B cell (primary cell): ENCODE results near the gene DLG2. TPM values are rescaled to one million over a fixed set of nuclear protein-coding genes. Genes with fewer than 3 reads are reported as not detected.

Experiments
- ATAC-seq: fragments of 200-7000 bp; cut with Tn5 transposase; one replicate; pipeline ENCODE4 v1.10.0; 2021; ENCODE audit warnings: low read depth, mild to moderate bottlenecking, moderate number of reproducible peaks, moderate library complexity
- CTCF ChIA-PET: fragments of 350-600 bp; sonication (Branson Sonifier 250); formaldehyde crosslinking; loops from one replicate; lab custom pipeline; 2021; ENCODE audit warnings: antibody characterized with exemption, inconsistent platforms; lab: Charles Lee
- POLR2A ChIA-PET: fragments of 350-600 bp; sonication (Branson Sonifier 250); formaldehyde crosslinking; loops from one replicate; lab custom pipeline; 2021; ENCODE audit warnings: antibody characterized with exemption; lab: Charles Lee
- DNase-seq: peaks from one replicate; pipeline ENCODE4 v3.0.0; 2013
- H2AFZ ChIP-seq: 2 replicates; pipeline ENCODE4 v1.6.1; 2012; ENCODE audit warnings: mild to moderate bottlenecking, low read depth, low read length; ENCODE audit not compliant: insufficient read depth, poor library complexity, severe bottlenecking
- H3K27ac ChIP-seq, 2 donors: 1 replicate in 1 of 2; 2 replicates in 1 of 2; pipeline ENCODE4 v1.5.1; 2012 to 2013; ENCODE audit warnings: low read length in 2 of 2, mild to moderate bottlenecking in 2 of 2, moderate library complexity in 1 of 2
- H3K27me3 ChIP-seq, 4 experiments: fragments of 200-600 bp in 1 of 4; sonication (generic) in 1 of 4; replicated peaks in 1 of 4; 1 replicate in 2 of 4; 2 replicates in 2 of 4; pipeline versions ENCODE4 v1.6.1 to v1.7.0; 2013 to 2016; ENCODE audit warnings: low read length in 3 of 4, mild to moderate bottlenecking in 2 of 4, mixed read lengths in 1 of 4, moderate library complexity in 1 of 4; ENCODE audit not compliant: insufficient read depth in 4 of 4, control insufficient read depth in 3 of 4; ENCODE audit errors: control extremely low read depth in 1 of 4
- H3K36me3 ChIP-seq, 2 experiments: replicated peaks in 1 of 2; 1 replicate in 1 of 2; 2 replicates in 1 of 2; pipeline versions ENCODE4 v1.6.1 to v1.7.1; 2013; ENCODE audit warnings: low read length in 1 of 2; ENCODE audit not compliant: insufficient read depth in 2 of 2, control insufficient read depth in 1 of 2; ENCODE audit errors: control extremely low read depth in 1 of 2, extremely low read depth in 1 of 2
- H3K4me1 ChIP-seq, 2 donors: fragments of 200-600 bp in 1 of 2; sonication (generic) in 1 of 2; 1 replicate in 1 of 2; 2 replicates in 1 of 2; pipeline versions ENCODE4 v1.5.1 to v1.6.1; 2013 to 2017; ENCODE audit warnings: low read length in 2 of 2; ENCODE audit not compliant: control insufficient read depth in 2 of 2, insufficient read depth in 2 of 2
- H3K4me2 ChIP-seq: replicated peaks from 2 replicates; pipeline ENCODE3; 2012; ENCODE audit warnings: mild to moderate bottlenecking, low read depth, low read length; ENCODE audit not compliant: poor library complexity, severe bottlenecking
- H3K4me3 ChIP-seq, 5 experiments: fragments of 200-600 bp in 1 of 5; sonication (generic) in 1 of 5; 1 replicate in 3 of 5; 2 replicates in 2 of 5; pipeline versions ENCODE4 v1.5.1 to v1.7.0; 2011 to 2016; ENCODE audit warnings: low read length in 4 of 5, mild to moderate bottlenecking in 4 of 5, low read depth in 2 of 5, control low read depth in 1 of 5, moderate library complexity in 1 of 5; ENCODE audit not compliant: insufficient read depth in 1 of 5; ENCODE audit errors: control extremely low read depth in 1 of 5, extremely low read depth in 1 of 5
- H3K79me2 ChIP-seq: fragments of 200-600 bp; sonication (generic); one replicate; pipeline ENCODE4 v1.6.0; 2016; ENCODE audit warnings: low read length; ENCODE audit not compliant: control insufficient read depth, insufficient read depth
- H3K9ac ChIP-seq: fragments of 200-600 bp; sonication (generic); 2 replicates; pipeline ENCODE4 v1.6.1; 2017; ENCODE audit warnings: mild to moderate bottlenecking, low read length, moderate library complexity
- H3K9me3 ChIP-seq, 3 donors: one replicate each; pipeline versions ENCODE4 v1.6.1 to v1.7.1; 2013; ENCODE audit warnings: low read length in 2 of 3; ENCODE audit not compliant: control insufficient read depth in 2 of 3, insufficient read depth in 1 of 3; ENCODE audit errors: control extremely low read depth in 1 of 3
- H4K20me1 ChIP-seq: 2 replicates; pipeline ENCODE4 v1.6.0; 2012; ENCODE audit warnings: mild to moderate bottlenecking, low read length; ENCODE audit not compliant: insufficient read depth, control insufficient read depth, poor library complexity, severe bottlenecking
- H3K27ac Mint-ChIP-seq: one replicate; pipeline ENCODE4 v1.8.0; 2021; ENCODE audit warnings: mixed read lengths
- H3K27me3 Mint-ChIP-seq: one replicate; pipeline ENCODE4 v1.8.0; 2021; ENCODE audit warnings: mixed read lengths
- H3K4me1 Mint-ChIP-seq: one replicate; pipeline ENCODE4 v1.8.0; 2021; ENCODE audit warnings: mixed read lengths
- H3K4me3 Mint-ChIP-seq: one replicate; pipeline ENCODE4 v1.8.0; 2021; ENCODE audit warnings: mixed read lengths
- H3K9me3 Mint-ChIP-seq: one replicate; pipeline ENCODE4 v1.8.0; 2022; ENCODE audit warnings: mixed read lengths; ENCODE audit not compliant: insufficient read depth
- EZH2 ChIP-seq: IDR thresholded peaks from 2 replicates; pipeline ENCODE4 v1.6.1; 2012; ENCODE audit warnings: borderline replicate concordance, low read depth, mild to moderate bottlenecking, moderate library complexity, low read length; ENCODE audit not compliant: insufficient read depth, poor library complexity, severe bottlenecking
- WGBS: methylation state at CpG from one replicate; pipeline ENCODE4 v1.1.5; 2013; ENCODE audit warnings: missing lambda C conversion rate; ENCODE audit not compliant: insufficient coverage; 5-methylcytosine and 5-hydroxymethylcytosine counted together
- intact Hi-C: fragments of 100-400 bp; cut with micrococcal nuclease; formaldehyde crosslinking; loops from one replicate; pipeline ENCODE4 v1.10.0; 2022
- polyA plus RNA-seq: library from polyadenylated mRNA; depleted of rRNA; stranded (reverse); fragments of >200 nt; gene quantifications from 2 replicates; pipeline ENCODE4 v1.2.3, GENCODE V29; 2012
- total RNA-seq, 2 donors: library from RNA; stranded (reverse); fragments of 120-200 nt in 1 of 2; gene quantifications; 1 replicate in 1 of 2; 2 replicates in 1 of 2; pipeline versions ENCODE4 v1.2.3 to v1.2.4, GENCODE V29; 2013 to 2022
- TF ChIP-seq, protein P1 (sequence below): fragments of 200-600 bp; IDR thresholded peaks from one replicate; pipeline ENCODE4 v1.8.0; 2022; ENCODE audit warnings: antibody characterized with exemption, mild to moderate bottlenecking

The DLG2 gene
- total and polyA plus RNA-seq, 2 donors (not counting 1 experiment from before 2014, with no cell fraction given) = 0.54 to 5.4 TPM

DNA sequence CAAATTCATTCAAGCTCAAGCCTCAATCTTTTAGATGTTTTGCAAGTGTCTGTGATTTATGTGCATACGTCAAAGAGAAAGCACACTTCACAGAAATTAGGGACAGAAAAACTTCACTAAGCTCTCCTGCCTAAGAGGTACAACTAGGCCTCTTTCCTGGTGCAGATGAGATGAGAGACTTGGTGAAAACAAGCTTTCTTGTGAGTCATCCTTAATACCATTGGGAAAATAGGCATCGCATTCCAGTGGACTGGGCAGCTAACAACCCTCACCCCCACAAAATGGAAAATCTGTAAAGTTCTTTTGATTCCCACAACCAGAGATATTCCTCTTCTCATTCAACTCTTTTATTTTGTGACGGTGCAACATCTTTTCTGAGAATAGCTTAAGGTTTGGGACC is 1230.6 kb downstream of the DLG2 start:
- Histone ChIP-seq H3K27me3 (no peaks in the 10 kb centered on the region), H3K4me3 (no peak overlapping the region), H3K27ac (no peak overlapping the region), H2AFZ (no peak overlapping the region), H3K36me3 (no peaks in the 10 kb centered on the region), H4K20me1 (no peaks in the 10 kb centered on the region), H3K4me2 (no peak overlapping the region), H3K9me3 (no peaks in the 10 kb centered on the region), H3K9ac (no peak overlapping the region), H3K79me2 (no peaks in the 10 kb centered on the region), H3K4me1 (no peaks in the 10 kb centered on the region)
- intact Hi-C loops = no loop called here
- no peaks in the 10 kb centered on the region for H3K27me3 Mint-ChIP-seq
- WGBS = no CpG with 5 or more reads among the region's 3 CpGs
- TF ChIP-seq EZH2 = no peak
- TF ChIP-seq, protein P1, sequence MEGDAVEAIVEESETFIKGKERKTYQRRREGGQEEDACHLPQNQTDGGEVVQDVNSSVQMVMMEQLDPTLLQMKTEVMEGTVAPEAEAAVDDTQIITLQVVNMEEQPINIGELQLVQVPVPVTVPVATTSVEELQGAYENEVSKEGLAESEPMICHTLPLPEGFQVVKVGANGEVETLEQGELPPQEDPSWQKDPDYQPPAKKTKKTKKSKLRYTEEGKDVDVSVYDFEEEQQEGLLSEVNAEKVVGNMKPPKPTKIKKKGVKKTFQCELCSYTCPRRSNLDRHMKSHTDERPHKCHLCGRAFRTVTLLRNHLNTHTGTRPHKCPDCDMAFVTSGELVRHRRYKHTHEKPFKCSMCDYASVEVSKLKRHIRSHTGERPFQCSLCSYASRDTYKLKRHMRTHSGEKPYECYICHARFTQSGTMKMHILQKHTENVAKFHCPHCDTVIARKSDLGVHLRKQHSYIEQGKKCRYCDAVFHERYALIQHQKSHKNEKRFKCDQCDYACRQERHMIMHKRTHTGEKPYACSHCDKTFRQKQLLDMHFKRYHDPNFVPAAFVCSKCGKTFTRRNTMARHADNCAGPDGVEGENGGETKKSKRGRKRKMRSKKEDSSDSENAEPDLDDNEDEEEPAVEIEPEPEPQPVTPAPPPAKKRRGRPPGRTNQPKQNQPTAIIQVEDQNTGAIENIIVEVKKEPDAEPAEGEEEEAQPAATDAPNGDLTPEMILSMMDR = no peak
- ChIA-PET CTCF (interaction anchor here (2.6 kb wide), 1 partner anchor 12 kb away, joined by 16 read pairs; no protein-coding TSS in a partner anchor), POLR2A (no interaction called here)
- H3K4me3 Mint-ChIP-seq = no peak overlapping the region
- DNase-seq (no peak), ATAC-seq (no peak)
- no peaks in the 10 kb centered on the region for H3K4me1 Mint-ChIP-seq
- H3K9me3 Mint-ChIP-seq = no peaks in the 10 kb centered on the region
- no peak overlapping the region for H3K27ac Mint-ChIP-seq

DNA sequence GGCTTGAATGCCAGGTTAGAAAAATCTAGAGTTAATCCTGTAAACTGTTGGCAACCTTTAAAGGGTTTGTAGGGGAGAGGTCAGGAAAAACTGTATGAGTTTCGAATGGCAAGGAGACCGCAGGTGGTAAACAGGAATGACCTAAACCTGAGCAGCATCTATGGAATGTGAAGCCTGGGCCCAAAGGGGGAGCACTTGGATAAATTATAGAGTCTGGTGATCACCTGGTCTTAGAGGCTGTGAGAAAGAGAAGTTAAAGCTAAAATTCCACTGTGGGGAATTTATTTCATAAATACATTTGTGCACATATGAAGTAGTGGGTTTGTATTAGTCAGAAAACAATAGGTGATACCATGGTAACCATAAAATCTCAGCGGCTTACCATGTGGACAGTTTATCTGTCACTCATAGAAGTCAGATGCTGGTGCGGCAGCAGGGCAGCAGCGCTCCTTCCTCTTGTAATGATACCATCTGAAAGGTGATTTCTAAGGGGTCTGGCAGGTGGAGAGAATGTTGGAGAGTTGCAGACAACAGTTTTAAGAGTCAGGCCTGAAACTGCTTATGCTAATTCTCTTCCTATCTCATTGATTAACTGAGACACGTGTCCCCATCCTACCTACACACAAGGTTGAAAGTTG is 1236.6 kb downstream of the DLG2 start:
- peaks cover 3% of the 10 kb centered on the region for H3K27me3 Mint-ChIP-seq
- H3K4me3 ChIP-seq = no peak overlapping the region
- WGBS = 91% methylated on average over 5 of the region's 6 CpGs

More for the DNA sequence above, 1236.6 kb downstream of the DLG2 start:
- no peak for ATAC-seq
- H2AFZ ChIP-seq = no peak overlapping the region
- H3K27me3 ChIP-seq = no peaks in the 10 kb centered on the region
- ChIA-PET POLR2A (no interaction called here), CTCF (interaction anchor here (1.5 kb wide), 2 partner anchors 174 to 176 kb away, joined by 4 read pairs; no protein-coding TSS in a partner anchor)
- no peak overlapping the region for H3K4me3 Mint-ChIP-seq
- no peaks in the 10 kb centered on the region for H4K20me1 ChIP-seq
- H3K9ac ChIP-seq = no peak overlapping the region
- no peak overlapping the region for H3K27ac ChIP-seq
- TF ChIP-seq EZH2 = no peak
- TF ChIP-seq, protein P1 = no peak
- H3K36me3 ChIP-seq = no peaks in the 10 kb centered on the region
- no peaks in the 10 kb centered on the region for H3K79me2 ChIP-seq
- H3K4me1 Mint-ChIP-seq = no peaks in the 10 kb centered on the region
- no peaks in the 10 kb centered on the region for H3K9me3 Mint-ChIP-seq
- no peak overlapping the region for H3K27ac Mint-ChIP-seq
- H3K9me3 ChIP-seq = no peaks in the 10 kb centered on the region
- DNase-seq = no peak
- no peak overlapping the region for H3K4me2 ChIP-seq
- intact Hi-C loops = no loop called here
- no peaks in the 10 kb centered on the region for H3K4me1 ChIP-seq
